NCI-H446 (cell line): ENCODE data around the gene VEZT.
"Not testable (repeated sequence)": the region's sequence is repeated elsewhere in the genome, so short reads cannot be mapped to it uniquely, and the experiment has no call there.

Experiments
- DNase-seq, 2 experiments: peaks; one replicate each; lab custom pipeline; 2025; lab: John Stamatoyannopoulos, UW

Gene VEZT

GRCh38 chr12:95257541-95257940 lies 39.9 kb downstream of the VEZT start:
- DNase-seq, result no peak

- no peak for DNase-seq
Measured at GRCh38 chr12:95258151-95258550, 40.5 kb downstream of the VEZT start.

GRCh38 chr12:95258803-95259202 lies 41.2 kb downstream of the VEZT start:
- DNase-seq, result no peak

- DNase-seq, result no peak
Measured at GRCh38 chr12:95259368-95259767, 41.8 kb downstream of the VEZT start.

- no peak for DNase-seq
Measured at GRCh38 chr12:95261109-95261508, 43.5 kb downstream of the VEZT start.

- no peak for DNase-seq
Measured at GRCh38 chr12:95262808-95263207, 45.2 kb downstream of the VEZT start.

GRCh38 chr12:95265765-95266164 lies 48.2 kb downstream of the VEZT start:
- DNase-seq, result no peak

GRCh38 chr12:95266254-95266653 lies 48.6 kb downstream of the VEZT start:
- DNase-seq, result no peak

- peak in 1 of 2 experiments; percentile 13 for DNase-seq
Measured at GRCh38 chr12:95269892-95270291, 52.3 kb downstream of the VEZT start.

- no peak for DNase-seq
Measured at GRCh38 chr12:95271465-95271864, 53.9 kb downstream of the VEZT start.

- DNase-seq, result peak in 1 of 2 experiments; percentile 66
Measured at GRCh38 chr12:95277139-95277538, 59.5 kb downstream of the VEZT start.

GRCh38 chr12:95279856-95280255 lies 62.2 kb downstream of the VEZT start:
- DNase-seq, result no peak

- no peak for DNase-seq
Measured at GRCh38 chr12:95282266-95282665, 64.7 kb downstream of the VEZT start.

GRCh38 chr12:95283371-95283770 lies 65.8 kb downstream of the VEZT start:
- DNase-seq, result no peak

- DNase-seq, result peak in 1 of 2 experiments; percentile 6
Measured at GRCh38 chr12:95286713-95287112, 69.1 kb downstream of the VEZT start.

- DNase-seq, result peak in 1 of 2 experiments; percentile 12
Measured at GRCh38 chr12:95291501-95291900, 73.9 kb downstream of the VEZT start.

- no peak for DNase-seq
Measured at GRCh38 chr12:95298916-95299315, 81.3 kb downstream of the VEZT start.

- DNase-seq, result no peak
Measured at GRCh38 chr12:95300286-95300685, 82.7 kb downstream of the VEZT start.

- no peak for DNase-seq
Measured at GRCh38 chr12:95303476-95303875, 85.9 kb downstream of the VEZT start.

- DNase-seq, result no peak
Measured at GRCh38 chr12:95304673-95305198, 87.1 kb downstream of the VEZT start.

- no peak for DNase-seq
Measured at GRCh38 chr12:95312656-95313055, 95.0 kb downstream of the VEZT start.

- not testable (repeated sequence) for DNase-seq
Measured at GRCh38 chr12:95314756-95315155, 97.1 kb downstream of the VEZT start.

GRCh38 chr12:95316798-95317197 lies 99.2 kb downstream of the VEZT start:
- DNase-seq, result no peak

GRCh38 chr12:95318071-95318545 lies 100.5 kb downstream of the VEZT start:
- no peak for DNase-seq
